OCI-LY7 (cell line): ENCODE results near the gene SLC29A3. TPM values are rescaled to one million over a fixed set of nuclear protein-coding genes. Genes with fewer than 3 reads are reported as not detected.

ENCODE experiments used
- BruUV-seq: library from RNA; stranded (reverse); fragments of 400-500 nt; replicated peaks from 2 replicates; lab custom pipeline; 2021; lab: Mats Ljungman, UMichigan
- CTCF ChIA-PET: fragments of 300-600 bp; sonication (Branson Sonifier 250); formaldehyde crosslinking; loops from one replicate; lab custom pipeline; 2022; ENCODE audit warnings: antibody characterized with exemption; ENCODE audit not compliant: unreplicated experiment; lab: Charles Lee
- POLR2A ChIA-PET: fragments of 300-600 bp; sonication (Branson Sonifier 250); formaldehyde crosslinking; loops from one replicate; lab custom pipeline; 2022; ENCODE audit warnings: antibody characterized with exemption; lab: Charles Lee
- DNase-seq: peaks from one replicate; pipeline ENCODE4 v3.0.0-alpha.2; 2015; ENCODE audit warnings: low spot score
- H2AFZ ChIP-seq: fragments of 200-600 bp; sonication (generic), shearing (Covaris generic); 2 replicates; pipeline ENCODE4 v1.6.1; 2014; ENCODE audit warnings: mild to moderate bottlenecking, antibody characterized with exemption, low read length, moderate library complexity
- H3K27ac ChIP-seq: fragments of 200-600 bp; sonication (generic); 2 replicates; pipeline ENCODE4 v1.5.1; 2014; ENCODE audit warnings: mixed run types, low read depth, mild to moderate bottlenecking, moderate library complexity, low read length, inconsistent platforms; ENCODE audit not compliant: poor library complexity, severe bottlenecking
- H3K36me3 ChIP-seq: fragments of 200-600 bp; sonication (generic); 2 replicates; pipeline ENCODE4 v1.6.1; 2014; ENCODE audit warnings: mild to moderate bottlenecking, antibody characterized with exemption, low read length, moderate library complexity, mixed read lengths; ENCODE audit not compliant: insufficient read depth
- H3K4me1 ChIP-seq: fragments of 200-600 bp; sonication (generic); 2 replicates; pipeline ENCODE4 v1.5.1; 2014; ENCODE audit warnings: mild to moderate bottlenecking, low read length; ENCODE audit not compliant: insufficient read depth, poor library complexity, severe bottlenecking
- H3K4me2 ChIP-seq: fragments of 200-600 bp; sonication (generic); 2 replicates; pipeline ENCODE4 v1.6.1; 2014; ENCODE audit warnings: mild to moderate bottlenecking, low read length
- H3K4me3 ChIP-seq: fragments of 200-600 bp; sonication (generic); 2 replicates; pipeline ENCODE4 v1.5.1; 2014; ENCODE audit warnings: mild to moderate bottlenecking, low read depth, low read length; ENCODE audit not compliant: poor library complexity, severe bottlenecking
- H3K79me2 ChIP-seq: fragments of 200-600 bp; sonication (generic); 2 replicates; pipeline ENCODE4 v1.6.1; 2016; ENCODE audit warnings: low read depth, mild to moderate bottlenecking, low read length, moderate library complexity, mixed read lengths; ENCODE audit not compliant: insufficient read depth
- H3K9me2 ChIP-seq: fragments of 200-600 bp; sonication (generic); 2 replicates; pipeline ENCODE4 v1.6.1; 2016; ENCODE audit warnings: mild to moderate bottlenecking, low read length, mixed read lengths; ENCODE audit not compliant: insufficient read depth
- H3K9me3 ChIP-seq: fragments of 200-600 bp; sonication (generic); 2 replicates; pipeline ENCODE4 v1.6.1; 2014; ENCODE audit warnings: mild to moderate bottlenecking, mixed run types, low read length, mixed read lengths
- H4K20me1 ChIP-seq: fragments of 200-600 bp; sonication (generic); 2 replicates; pipeline ENCODE4 v1.6.1; 2014; ENCODE audit warnings: mild to moderate bottlenecking, antibody characterized with exemption, low read length, moderate library complexity, mixed read lengths; ENCODE audit not compliant: insufficient read depth
- CTCF ChIP-seq: fragments of 200-600 bp; sonication (generic); conservative IDR thresholded peaks from 2 replicates; pipeline ENCODE4 v1.5.1; 2014; ENCODE audit warnings: mild to moderate bottlenecking, antibody characterized with exemption, low read length, moderate library complexity, mixed read lengths
- EZH2phosphoT487 ChIP-seq: fragments of 200-600 bp; sonication (generic); IDR thresholded peaks from 2 replicates; pipeline ENCODE4 v1.6.1; 2018; ENCODE audit warnings: low read depth, borderline replicate concordance, mild to moderate bottlenecking, mixed run types, antibody characterized with exemption, low read length, moderate library complexity, mixed read lengths
- intact Hi-C: fragments of 100-400 bp; cut with micrococcal nuclease; formaldehyde crosslinking; loops from one replicate; pipeline ENCODE4 v1.10.0; 2022; ENCODE audit not compliant: unreplicated experiment
- total RNA-seq, 2 experiments: library from RNA; depleted of rRNA in 1 of 2; stranded (reverse); fragments of >200 nt in 1 of 2; shearing (Covaris generic) in 1 of 2; gene quantifications; 2 replicates each; pipeline ENCODE4 v1.2.3, GENCODE V29; 2014 to 2022

SLC29A3 gene
- total RNA-seq, 2 experiments from 2014 or later: 1.7 to 8.2 TPM

- Histone ChIP-seq H3K27ac (no peak overlapping the region), H3K36me3 (no peaks in the 10 kb centered on the region), H2AFZ (no peak overlapping the region), H3K4me2 (no peak overlapping the region), H3K9me2 (no peaks in the 10 kb centered on the region), H3K9me3 (no peaks in the 10 kb centered on the region), H3K4me1 (peaks cover 18% of the 10 kb centered on the region), H3K79me2 (no peaks in the 10 kb centered on the region), H4K20me1 (no peaks in the 10 kb centered on the region), H3K4me3 (no peak overlapping the region)
- intact Hi-C loops: no loop called here
- POLR2A ChIA-PET: interaction anchor here (0.6 to 1.0 kb wide), 2 partner anchors 175 to 870 kb away, joined by 3 to 4 read pairs; no protein-coding TSS in a partner anchor
- TF ChIP-seq EZH2phosphoT487 (no peak), CTCF (no peak; the same call in 1 of the 2 replicates)
- no TSS peak for BruUV-seq
- no peak for DNase-seq
- CTCF ChIA-PET: interaction anchor here (0.9 to 1.1 kb wide), 2 partner anchors 10 to 61 kb away, joined by 3 read pairs; no protein-coding TSS in a partner anchor
These were observed 1.3 kb upstream of the SLC29A3 start for GRCh38 chr10:71317739-71318138.

GRCh38 chr10:71319800-71320392 is 837 bp downstream of the SLC29A3 start:
- no peak for DNase-seq
- Histone ChIP-seq H3K79me2 (no peaks in the 10 kb centered on the region), H3K4me1 (peaks cover 20% of the 10 kb centered on the region), H2AFZ (peak overlapping the region; percentile 82), H4K20me1 (no peaks in the 10 kb centered on the region), H3K27ac (no peak overlapping the region), H3K36me3 (peaks cover 11% of the 10 kb centered on the region), H3K4me2 (peak overlapping the region; percentile 81), H3K9me3 (no peaks in the 10 kb centered on the region), H3K4me3 (peak overlapping the region; percentile 79), H3K9me2 (no peaks in the 10 kb centered on the region)
- BruUV-seq: TSS peak; percentile 54
- ChIA-PET POLR2A (interaction anchor here (0.7 to 1.9 kb wide), 6 partner anchors 10 to 59 kb away, joined by 3 to 9 read pairs (median 4); no protein-coding TSS in a partner anchor), CTCF (interaction anchor here (0.6 to 1.0 kb wide), 3 partner anchors 12 to 806 kb away, joined by 3 read pairs; no protein-coding TSS in a partner anchor)
- intact Hi-C loops: loop anchor here (1.0 kb wide), 3 partner anchors 57 to 388 kb away; no protein-coding TSS in a partner anchor
- TF ChIP-seq EZH2phosphoT487 (no peak), CTCF (peak; percentile 39; the same call in 1 of the 2 replicates)

DNA sequence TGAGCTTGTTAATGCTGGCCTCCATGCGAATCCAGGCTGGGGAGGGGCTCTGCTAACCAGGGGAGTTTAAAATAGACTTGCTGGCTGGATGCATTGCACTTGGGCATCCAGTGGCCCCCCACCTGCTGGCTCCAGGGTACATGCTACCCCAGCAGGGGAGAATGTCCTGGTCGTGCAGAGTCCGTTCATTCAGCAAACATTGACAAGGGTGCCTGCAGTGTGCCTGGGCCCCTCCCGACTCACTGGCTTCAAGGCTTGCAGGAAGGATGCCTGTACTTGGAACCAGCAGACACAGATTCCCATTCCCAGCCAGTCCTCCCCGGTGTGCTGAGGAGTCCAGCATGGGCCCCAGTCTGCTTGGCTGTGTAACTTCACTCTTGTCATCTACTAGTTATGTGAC is 1.5 kb downstream of the SLC29A3 start:
- BruUV-seq: no TSS peak

More for the DNA sequence above, 1.5 kb downstream of the SLC29A3 start:
- Histone ChIP-seq H2AFZ (no peak overlapping the region), H3K9me3 (no peaks in the 10 kb centered on the region), H3K36me3 (peaks cover 16% of the 10 kb centered on the region), H4K20me1 (no peaks in the 10 kb centered on the region), H3K4me1 (peaks cover 20% of the 10 kb centered on the region), H3K4me3 (no peak overlapping the region), H3K79me2 (no peaks in the 10 kb centered on the region), H3K9me2 (no peaks in the 10 kb centered on the region), H3K4me2 (peak overlapping the region; percentile 81), H3K27ac (no peak overlapping the region)
- no peak for DNase-seq
- CTCF ChIA-PET: interaction anchor here (0.6 to 1.0 kb wide), 2 partner anchors 10 to 62 kb away, joined by 3 to 4 read pairs; no protein-coding TSS in a partner anchor
- POLR2A ChIA-PET: interaction anchor here (0.7 to 1.6 kb wide), 5 partner anchors 10 to 58 kb away, joined by 3 to 7 read pairs (median 4); no protein-coding TSS in a partner anchor
- intact Hi-C loops: no loop called here
- TF ChIP-seq CTCF (no peak), EZH2phosphoT487 (no peak)
